Measurements from ENCODE around the gene DYRK2.

Gene DYRK2

GRCh38 chr12:67648521-67649260, at the start of gene DYRK2:
TSS of gene DYRK2 (plus strand) at chr12:67648745. CDS start at chr12:67649134, 389 bp downstream.
- DNase-seq (ENCODE audit: low spot score): peak; percentile 72

- DNase-seq (ENCODE audit: low spot score): no peak
Observed at GRCh38 chr12:67599691-67600090, 48.9 kb upstream of the DYRK2 start.

- DNase-seq (ENCODE audit: low spot score): no peak
Observed at GRCh38 chr12:67601126-67601525, 47.4 kb upstream of the DYRK2 start.

- DNase-seq (ENCODE audit: low spot score): no peak
Observed at GRCh38 chr12:67609226-67609870, 39.2 kb upstream of the DYRK2 start.

DNA sequence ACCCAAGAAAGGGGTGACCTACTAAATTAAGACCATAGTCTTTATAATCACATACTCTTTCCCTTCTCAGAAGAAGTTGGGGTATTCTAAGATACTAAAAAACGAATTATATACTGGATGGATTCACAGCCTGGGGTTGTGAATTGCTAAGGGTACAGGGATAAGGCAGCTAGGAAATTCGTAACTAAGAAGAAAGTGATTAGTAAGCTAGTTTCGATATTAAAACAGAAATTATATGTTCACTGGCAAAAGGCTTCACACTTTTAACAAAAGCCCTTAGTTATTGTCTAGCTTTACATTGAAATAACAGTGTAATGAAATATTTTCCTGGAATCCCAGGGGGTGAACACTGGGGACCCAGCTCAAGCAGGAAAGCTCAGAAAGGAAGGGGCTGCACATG, 35.5 kb upstream of the DYRK2 start:
- no peak for DNase-seq (ENCODE audit: low spot score)

DNA sequence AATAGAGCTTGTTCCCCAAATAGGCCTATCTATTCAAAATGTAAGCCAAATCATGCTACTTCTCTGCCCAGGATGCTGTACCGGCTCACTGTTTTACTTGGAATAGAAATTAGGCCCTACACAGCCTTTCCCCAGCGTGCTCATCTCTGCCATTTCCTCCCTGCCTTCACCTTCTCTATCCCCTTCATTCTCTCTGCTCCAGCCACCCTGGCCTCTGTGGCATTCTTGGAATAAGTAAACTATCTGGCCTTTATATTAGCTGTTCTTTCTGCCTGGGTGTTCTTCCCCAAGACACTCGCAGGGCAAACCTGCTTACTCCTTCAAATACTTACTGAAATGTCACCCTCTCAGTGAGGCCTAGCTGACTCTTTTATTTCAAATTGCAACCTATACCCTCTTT, 30.9 kb upstream of the DYRK2 start:
- no peak for DNase-seq (ENCODE audit: low spot score)

DNA sequence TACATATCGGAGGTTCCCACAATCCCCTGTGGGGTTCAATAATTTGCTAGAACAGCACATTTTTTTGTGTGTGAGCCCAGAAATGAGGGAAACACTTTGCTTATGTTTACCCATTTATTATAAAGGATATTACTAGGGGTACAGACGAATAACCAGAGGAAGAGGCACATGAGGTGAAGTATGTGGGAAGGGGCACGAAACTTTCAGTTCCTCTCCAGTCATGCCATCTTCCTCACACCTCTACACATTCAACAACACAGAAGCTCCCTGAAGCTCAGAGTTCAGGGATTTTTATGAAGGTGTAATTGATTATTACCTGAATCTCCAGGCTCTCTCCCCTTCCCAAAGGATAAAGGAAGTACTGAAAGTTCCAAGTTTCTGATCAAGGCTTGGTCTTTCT, 30.2 kb upstream of the DYRK2 start:
- DNase-seq (ENCODE audit: low spot score): no peak

DNA sequence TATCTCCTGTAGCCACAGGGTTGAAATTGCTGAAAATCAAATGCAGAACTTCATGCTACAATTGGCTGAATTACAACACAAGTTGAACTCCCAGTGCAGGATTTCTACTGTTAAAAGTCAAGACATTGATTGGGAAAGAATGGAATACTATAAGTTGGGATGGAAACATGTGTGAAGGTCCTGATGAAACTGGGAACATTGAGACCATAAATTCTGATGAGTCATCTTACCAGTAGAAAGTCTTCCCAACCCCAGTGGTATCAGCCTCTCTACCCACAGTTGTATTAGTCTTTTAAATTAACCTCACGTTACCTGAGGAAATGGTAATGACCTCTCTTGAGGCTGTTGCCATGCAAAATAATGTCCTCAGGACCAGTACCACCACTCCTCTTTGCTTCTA, 27.4 kb upstream of the DYRK2 start:
- no peak for DNase-seq (ENCODE audit: low spot score)

GRCh38 chr12:67621926-67622325, 26.6 kb upstream of the DYRK2 start:
- DNase-seq (ENCODE audit: low spot score): no peak

DNA sequence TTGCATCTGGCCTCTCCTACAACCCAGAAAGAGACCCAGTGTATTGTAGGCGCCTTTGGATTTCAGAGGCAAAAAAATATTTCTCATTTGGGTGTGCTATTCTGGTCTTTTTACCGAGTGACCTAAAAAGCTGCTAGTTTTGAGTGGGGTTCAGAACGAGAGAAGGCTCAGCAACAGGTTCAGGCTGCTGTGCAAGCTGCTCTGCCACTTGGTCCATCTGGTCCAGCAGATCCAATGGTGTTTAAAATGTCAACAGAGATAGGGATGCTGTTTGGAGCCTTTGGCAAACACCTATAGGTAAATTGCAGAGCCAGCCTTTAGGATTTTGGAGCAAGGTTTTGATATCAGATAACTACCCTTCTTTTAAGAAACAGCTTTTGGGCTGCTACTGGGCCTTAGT, 25.3 kb upstream of the DYRK2 start:
- no peak for DNase-seq (ENCODE audit: low spot score)

DNA sequence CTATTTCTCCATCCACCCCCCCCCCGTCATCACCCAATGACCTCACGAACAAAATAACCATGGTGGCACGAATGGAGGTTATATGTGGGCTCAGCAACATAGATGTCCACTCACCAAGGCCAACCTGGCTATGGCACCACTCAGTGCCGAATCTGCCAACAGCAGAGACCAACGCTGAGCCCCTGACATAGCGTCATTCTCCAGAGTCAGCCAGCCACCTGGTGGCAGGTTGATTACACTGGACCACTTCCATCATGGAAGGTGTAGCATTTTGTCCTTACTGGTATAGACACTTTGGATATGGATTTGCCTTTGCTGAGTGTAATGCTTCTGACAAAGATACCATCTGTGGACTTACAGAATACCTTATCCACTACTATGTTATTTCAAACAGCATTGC, 24.2 kb upstream of the DYRK2 start:
- DNase-seq (ENCODE audit: low spot score): no peak

GRCh38 chr12:67625004-67625403, 23.5 kb upstream of the DYRK2 start:
- DNase-seq (ENCODE audit: low spot score): no peak

DNA sequence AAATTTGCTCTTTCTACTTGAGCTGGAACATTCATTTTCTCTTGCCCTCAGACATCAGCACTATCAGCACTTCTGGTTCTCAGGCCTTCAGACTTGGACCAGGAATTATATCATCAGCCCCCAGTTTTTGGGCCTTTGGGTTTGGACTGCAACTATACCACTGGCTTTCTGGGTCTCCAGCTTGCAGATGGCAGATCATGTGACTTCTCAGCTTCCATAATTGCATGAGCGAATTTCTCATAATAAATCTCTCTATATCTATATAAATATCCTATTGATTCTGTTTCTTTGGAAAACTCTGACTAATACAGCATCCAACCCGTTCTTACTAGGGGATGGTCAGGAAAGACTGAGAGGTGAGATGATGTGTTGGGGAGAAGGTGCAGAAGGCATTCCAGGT, 22.4 kb upstream of the DYRK2 start:
- no peak for DNase-seq (ENCODE audit: low spot score)

DNA sequence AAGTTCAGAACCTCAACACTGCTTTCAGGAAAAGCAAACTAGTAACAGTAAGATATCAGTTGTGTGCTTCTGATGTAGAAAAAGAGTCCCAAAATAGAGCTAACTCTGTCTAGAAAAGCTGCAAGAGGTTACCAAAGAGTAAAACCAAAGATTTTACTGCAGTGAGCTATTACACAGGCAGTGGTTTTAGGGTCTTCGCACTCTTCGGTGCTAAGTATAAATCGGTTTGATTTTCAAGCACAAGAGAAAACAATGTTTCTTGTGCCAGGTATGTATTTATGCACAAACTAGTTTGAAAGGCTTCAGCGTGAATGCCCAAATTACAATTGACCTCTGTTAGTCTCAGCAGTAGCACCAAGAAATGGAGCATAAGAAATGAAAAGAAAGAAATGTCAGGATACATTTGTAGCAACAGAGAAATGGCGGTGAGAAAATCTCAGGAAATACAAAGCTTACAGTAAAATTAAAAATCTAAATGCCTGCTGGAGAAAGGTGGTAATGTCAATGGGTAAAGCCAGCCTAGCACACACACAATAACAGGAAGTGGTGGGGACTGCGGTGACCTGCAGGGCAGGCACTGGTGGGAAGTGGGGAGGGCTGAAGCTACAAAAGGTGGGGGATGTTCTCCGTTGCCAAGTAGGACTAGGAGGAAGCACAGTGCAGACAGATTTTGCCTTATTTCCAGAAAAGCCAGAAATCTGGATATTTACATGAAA, 18.0 kb upstream of the DYRK2 start:
- peak; percentile 81 for DNase-seq (ENCODE audit: low spot score)

GRCh38 chr12:67632005-67632404, 16.5 kb upstream of the DYRK2 start:
- no peak for DNase-seq (ENCODE audit: low spot score)

DNA sequence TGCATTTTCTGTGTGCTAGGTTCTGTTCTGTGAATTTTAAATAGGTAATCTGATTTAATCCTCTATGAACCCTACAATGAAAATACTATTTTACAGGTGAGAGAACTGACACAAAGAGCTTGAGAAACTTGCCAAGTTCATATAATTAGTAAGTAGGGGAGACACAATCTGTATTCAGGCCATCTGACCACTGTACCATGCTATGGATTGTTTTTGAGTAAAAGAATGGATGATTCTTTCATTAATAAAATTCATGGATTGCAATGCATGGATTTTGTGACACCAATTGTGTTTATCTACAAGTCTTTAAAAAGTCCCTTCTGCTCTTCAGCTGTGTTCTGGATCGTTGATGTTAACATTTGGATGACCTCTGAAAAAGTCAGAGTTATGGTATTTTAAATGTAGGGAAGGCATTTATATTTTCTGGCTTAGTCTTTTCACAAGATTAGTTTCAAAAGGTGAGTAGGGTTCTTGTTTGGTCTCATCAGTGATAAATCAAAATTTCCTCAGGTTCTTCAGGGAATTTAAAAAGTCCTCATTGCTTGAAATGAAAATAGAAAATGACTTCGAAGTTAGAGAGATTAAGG, 15.4 kb upstream of the DYRK2 start:
- no peak for DNase-seq (ENCODE audit: low spot score)

DNA sequence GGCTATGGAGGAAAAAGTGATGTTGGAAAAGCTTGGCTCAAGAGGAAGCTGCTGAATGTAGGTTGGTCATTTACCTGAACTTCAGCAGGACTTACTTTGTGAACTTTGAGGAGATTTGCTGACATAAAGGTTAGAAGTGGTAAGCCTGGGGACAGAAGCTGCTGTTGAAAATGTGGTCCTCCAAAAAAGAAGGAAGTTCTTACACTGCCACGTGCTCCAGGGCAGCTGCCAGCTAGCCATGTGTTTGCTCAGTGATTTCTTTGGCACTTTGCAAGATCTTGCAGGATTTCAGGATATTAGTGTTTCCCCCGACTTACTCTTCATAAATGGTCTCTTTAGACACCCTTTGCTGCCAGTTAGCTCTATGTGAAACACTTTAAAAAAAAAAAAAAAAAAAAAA, 14.8 kb upstream of the DYRK2 start:
- no peak for DNase-seq (ENCODE audit: low spot score)

DNA sequence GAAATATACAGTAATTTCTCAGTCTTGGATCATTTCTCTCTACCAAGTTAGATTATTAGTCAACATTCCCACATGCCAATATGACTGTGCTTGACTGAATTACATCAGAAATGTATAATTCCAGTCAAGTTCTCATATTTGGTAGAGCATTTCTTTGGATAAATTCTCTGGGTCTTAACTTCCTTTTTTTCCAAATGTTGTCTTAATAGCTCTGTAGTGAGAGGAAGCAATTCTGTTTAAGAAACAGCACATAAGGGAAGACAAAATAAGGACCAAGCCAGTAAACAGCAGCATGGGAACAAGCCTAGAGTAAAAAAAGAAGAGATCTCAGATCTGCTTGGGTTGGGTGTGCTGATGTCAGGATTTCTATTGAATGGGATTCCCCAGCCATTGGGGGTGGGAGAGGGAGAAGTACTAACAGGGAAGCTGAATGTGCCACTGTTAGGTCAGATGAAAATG, 14.2 kb upstream of the DYRK2 start:
- DNase-seq (ENCODE audit: low spot score): no peak

DNA sequence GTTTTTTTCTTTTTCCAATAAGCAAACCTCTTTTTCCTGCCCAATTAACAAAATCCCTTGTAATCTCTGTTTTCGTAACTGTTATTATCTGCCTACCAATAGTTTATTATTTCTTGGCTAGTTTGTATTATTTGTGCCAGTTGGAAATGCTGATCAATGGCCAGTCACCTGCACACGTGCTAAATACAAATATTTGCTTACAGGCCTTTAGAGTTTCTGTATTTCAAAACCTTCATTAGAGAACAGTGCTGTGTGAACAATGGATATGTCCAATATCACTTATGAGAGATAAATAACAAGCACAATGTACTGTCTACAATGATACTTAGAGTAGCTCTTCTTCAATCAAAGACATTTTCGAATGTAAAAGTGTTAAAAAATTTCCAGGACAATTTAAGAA, 10.8 kb upstream of the DYRK2 start:
- DNase-seq (ENCODE audit: low spot score): no peak

DNA sequence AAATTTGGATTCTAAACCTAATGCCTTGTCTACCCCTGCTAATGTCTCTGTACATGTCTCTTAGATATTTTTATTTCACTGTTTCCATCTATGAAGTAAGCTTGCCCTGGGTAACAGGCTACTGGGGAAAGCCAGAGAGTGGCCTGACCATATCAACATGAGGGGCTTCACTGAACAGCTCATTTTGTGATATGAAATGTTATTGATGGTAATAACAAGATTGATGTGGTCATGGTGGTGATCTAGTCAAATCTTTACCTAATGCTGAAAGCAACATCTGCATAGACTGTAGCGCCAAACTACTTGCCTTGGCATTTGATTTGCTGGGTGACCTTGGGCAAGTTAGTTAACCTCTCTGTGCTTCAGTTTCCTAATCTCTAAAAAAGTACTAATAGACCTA, 9.9 kb upstream of the DYRK2 start:
- DNase-seq (ENCODE audit: low spot score): no peak

DNA sequence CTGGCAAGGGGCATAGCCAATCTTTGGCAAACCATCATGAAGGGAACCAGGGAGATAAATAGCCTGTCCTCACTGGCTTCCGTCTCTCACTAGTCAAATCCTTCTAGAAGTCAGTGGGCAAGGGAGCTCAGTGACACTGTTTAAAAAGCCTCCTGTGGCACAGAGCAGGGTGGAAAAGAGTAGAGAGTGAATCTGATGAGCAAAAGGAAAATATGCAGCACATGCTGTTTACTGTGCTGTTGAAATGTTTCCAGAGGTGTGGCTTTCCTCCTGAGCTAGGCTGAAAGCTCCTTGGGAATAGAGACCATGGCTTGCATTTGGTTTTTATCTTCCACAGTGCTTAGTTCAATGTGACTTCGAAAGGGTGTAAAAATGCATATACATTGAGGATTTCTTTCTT, 7.7 kb upstream of the DYRK2 start:
- DNase-seq (ENCODE audit: low spot score): no peak

DNA sequence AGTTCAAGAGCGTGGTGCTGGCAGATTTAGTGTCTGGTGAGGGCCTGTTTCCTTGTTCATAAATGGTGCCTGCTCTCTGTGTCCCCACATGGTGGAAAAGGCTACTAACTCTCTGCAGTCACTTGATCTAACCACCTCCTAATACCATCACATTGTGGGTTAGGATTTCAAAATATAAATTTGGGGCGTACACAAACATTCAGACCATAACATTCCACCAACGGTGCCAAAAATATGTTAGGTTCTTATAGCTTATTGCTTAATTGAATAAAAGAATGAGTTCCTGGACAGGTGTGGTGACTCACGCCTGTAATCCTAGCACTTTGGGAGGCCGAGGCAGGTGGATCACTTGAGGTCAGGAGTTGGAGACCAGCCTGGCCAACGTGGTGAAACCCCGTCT, 3.4 kb upstream of the DYRK2 start:
- DNase-seq (ENCODE audit: low spot score): no peak

- DNase-seq (ENCODE audit: low spot score): no peak
Observed at GRCh38 chr12:67645601-67646000, 2.9 kb upstream of the DYRK2 start.

All from activated CD4-positive, alpha-beta T cell treated with anti-CD3 and anti-CD28 coated beads, Interleukin-2, Interleukin-4, amounts not matched to agents 100 ng/mL and 50 ng/mL, durations not matched to agents 16 hours and 8 hours (primary cell).